SU-DHL-6 (cell line): Measurements from ENCODE around the gene PRTG.

ENCODE experiments used
- EZH2phosphoT487 ChIP-seq: fragments of 200-600 bp; sonication (generic), shearing (Covaris generic); conservative IDR thresholded peaks from 2 replicates; pipeline ENCODE4 v1.6.1; 2018; ENCODE audit warnings: mild to moderate bottlenecking, antibody characterized with exemption, low read length, moderate library complexity, mixed read lengths
- TF ChIP-seq, protein P1 (sequence below): fragments of 200-600 bp; sonication (generic); IDR thresholded peaks from one replicate; pipeline ENCODE4 v1.5.1; 2017; ENCODE audit warnings: antibody characterized with exemption, mild to moderate bottlenecking, low read length, moderate library complexity; ENCODE audit not compliant: insufficient read depth, poor library complexity, severe bottlenecking

DNA sequence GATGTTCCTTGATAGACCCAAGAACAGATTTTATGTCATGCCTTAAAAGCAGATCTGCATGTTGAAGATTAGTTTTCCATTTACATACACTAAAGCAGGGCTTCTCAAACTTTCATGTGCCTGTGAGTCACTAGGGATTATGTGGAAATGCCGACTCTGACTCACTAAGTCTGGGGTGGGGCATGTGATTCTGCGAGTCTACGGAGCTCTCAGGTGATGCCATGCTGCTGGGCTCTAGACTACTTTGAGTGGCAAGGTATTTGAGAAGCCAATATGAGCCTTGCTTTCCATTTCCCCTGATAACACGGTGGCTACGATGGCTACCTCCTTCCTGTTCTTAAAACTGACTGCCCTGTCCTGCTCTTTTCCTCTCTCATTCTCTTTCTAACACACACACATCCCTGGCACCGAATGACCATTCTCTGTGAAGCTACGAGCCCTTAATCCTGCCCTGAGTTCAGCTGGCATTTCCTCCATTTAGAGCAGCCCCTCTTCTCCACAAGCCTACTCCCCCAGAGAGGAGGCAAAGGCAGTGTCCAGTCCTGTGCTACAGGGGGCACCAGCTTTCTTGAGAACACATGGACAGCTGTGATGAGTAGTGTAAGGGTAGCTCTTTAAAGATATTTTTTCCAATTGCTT, 115.1 kb downstream of the PRTG start:
- TF ChIP-seq, protein P1, sequence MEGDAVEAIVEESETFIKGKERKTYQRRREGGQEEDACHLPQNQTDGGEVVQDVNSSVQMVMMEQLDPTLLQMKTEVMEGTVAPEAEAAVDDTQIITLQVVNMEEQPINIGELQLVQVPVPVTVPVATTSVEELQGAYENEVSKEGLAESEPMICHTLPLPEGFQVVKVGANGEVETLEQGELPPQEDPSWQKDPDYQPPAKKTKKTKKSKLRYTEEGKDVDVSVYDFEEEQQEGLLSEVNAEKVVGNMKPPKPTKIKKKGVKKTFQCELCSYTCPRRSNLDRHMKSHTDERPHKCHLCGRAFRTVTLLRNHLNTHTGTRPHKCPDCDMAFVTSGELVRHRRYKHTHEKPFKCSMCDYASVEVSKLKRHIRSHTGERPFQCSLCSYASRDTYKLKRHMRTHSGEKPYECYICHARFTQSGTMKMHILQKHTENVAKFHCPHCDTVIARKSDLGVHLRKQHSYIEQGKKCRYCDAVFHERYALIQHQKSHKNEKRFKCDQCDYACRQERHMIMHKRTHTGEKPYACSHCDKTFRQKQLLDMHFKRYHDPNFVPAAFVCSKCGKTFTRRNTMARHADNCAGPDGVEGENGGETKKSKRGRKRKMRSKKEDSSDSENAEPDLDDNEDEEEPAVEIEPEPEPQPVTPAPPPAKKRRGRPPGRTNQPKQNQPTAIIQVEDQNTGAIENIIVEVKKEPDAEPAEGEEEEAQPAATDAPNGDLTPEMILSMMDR, result no peak
- TF ChIP-seq EZH2phosphoT487, result no peak
